Naive thymus-derived CD4-positive, alpha-beta T cell (primary cell): ENCODE data around the gene FOXJ3. TPM values are rescaled to one million over a fixed set of nuclear protein-coding genes. Genes with fewer than 3 reads are reported as not detected.

Experiments used
- ATAC-seq: fragments of 150-1000 bp; cut with Tn5 transposase; 2 replicates; pipeline ENCODE4 v1.10.0; 2021; ENCODE audit warnings: mild to moderate bottlenecking, moderate library complexity
- CTCF ChIA-PET: fragments of 350-600 bp; sonication (Branson Sonifier 250); formaldehyde crosslinking; loops from one replicate; lab custom pipeline; 2021; ENCODE audit warnings: antibody characterized with exemption; lab: Charles Lee
- POLR2A ChIA-PET: fragments of 350-600 bp; sonication (Branson Sonifier 250); formaldehyde crosslinking; loops from one replicate; lab custom pipeline; 2021; ENCODE audit warnings: antibody characterized with exemption, inconsistent platforms; lab: Charles Lee
- DNase-seq, 9 donors: peaks; one replicate each; pipeline versions ENCODE4 v3.0.0 to v3.0.0-alpha.2; 2020 to 2022; ENCODE audit warnings: mixed read lengths in 1 of 9
- H3K27ac ChIP-seq: one replicate; pipeline ENCODE4 v1.7.0; 2013; ENCODE audit warnings: mild to moderate bottlenecking, low read depth, low read length, moderate library complexity
- H3K27me3 ChIP-seq, 2 donors: one replicate each; pipeline ENCODE4 v1.7.0; 2013; ENCODE audit warnings: low read length in 2 of 2, mild to moderate bottlenecking in 2 of 2, moderate library complexity in 2 of 2; ENCODE audit not compliant: control insufficient read depth in 2 of 2, insufficient read depth in 2 of 2
- H3K36me3 ChIP-seq, 3 experiments: 1 replicate in 2 of 3; 2 replicates in 1 of 3; pipeline ENCODE4 v1.7.0; 2013; ENCODE audit warnings: low read length in 3 of 3, mild to moderate bottlenecking in 3 of 3, moderate library complexity in 1 of 3; ENCODE audit not compliant: insufficient read depth in 3 of 3, control insufficient read depth in 2 of 3
- H3K4me1 ChIP-seq, 2 donors: one replicate each; pipeline ENCODE4 v1.7.0; 2013; ENCODE audit warnings: low read length in 2 of 2, mild to moderate bottlenecking in 2 of 2, moderate library complexity in 1 of 2; ENCODE audit not compliant: control insufficient read depth in 2 of 2, insufficient read depth in 2 of 2
- H3K4me3 ChIP-seq: 2 replicates; pipeline ENCODE4 v1.7.0; 2013; ENCODE audit warnings: mild to moderate bottlenecking, low read length
- H3K9me3 ChIP-seq, 3 experiments: 1 replicate in 2 of 3; 2 replicates in 1 of 3; pipeline ENCODE4 v1.7.0; 2013; ENCODE audit warnings: low read length in 3 of 3; ENCODE audit not compliant: control insufficient read depth in 2 of 3
- H3K27ac Mint-ChIP-seq, 9 donors: one replicate each; pipeline ENCODE4 v1.8.0; 2020 to 2022; ENCODE audit warnings: mixed read lengths in 9 of 9, mild to moderate bottlenecking in 8 of 9, moderate library complexity in 5 of 9, inconsistent platforms in 2 of 9
- H3K27me3 Mint-ChIP-seq, 5 donors: one replicate each; pipeline ENCODE4 v1.8.0; 2021 to 2022; ENCODE audit warnings: mixed read lengths in 5 of 5, mild to moderate bottlenecking in 1 of 5
- H3K36me3 Mint-ChIP-seq, 5 donors: one replicate each; pipeline ENCODE4 v1.8.0; 2020 to 2022; ENCODE audit warnings: mixed read lengths in 5 of 5, mild to moderate bottlenecking in 3 of 5, inconsistent platforms in 1 of 5
- H3K4me1 Mint-ChIP-seq, 7 donors: one replicate each; pipeline ENCODE4 v1.8.0; 2020 to 2022; ENCODE audit warnings: mixed read lengths in 7 of 7, mild to moderate bottlenecking in 3 of 7, inconsistent platforms in 1 of 7
- H3K4me3 Mint-ChIP-seq, 10 donors: one replicate each; pipeline ENCODE4 v1.8.0; 2020 to 2022; ENCODE audit warnings: mild to moderate bottlenecking in 10 of 10, mixed read lengths in 10 of 10, moderate library complexity in 6 of 10, inconsistent platforms in 2 of 10
- H3K9me3 Mint-ChIP-seq, 11 donors: one replicate each; pipeline ENCODE4 v1.8.0; 2020 to 2022; ENCODE audit warnings: mixed read lengths in 11 of 11, mild to moderate bottlenecking in 4 of 11, inconsistent platforms in 1 of 11, moderate library complexity in 1 of 11
- intact Hi-C, 2 donors: fragments of 100-400 bp; cut with micrococcal nuclease; formaldehyde crosslinking; loops; one replicate each; pipeline ENCODE4 v1.15.1; 2023
- polyA plus RNA-seq, 2 donors: library from polyadenylated mRNA; unstranded; fragments of 300-500 nt; fragmentation: Illumina TruSeq; gene quantifications; one replicate each; pipeline ENCODE4 v1.2.3, GENCODE V29; 2021
- total RNA-seq, 6 experiments: library from RNA in 5 of 6; stranded (reverse) in 5 of 6; gene quantifications; 1 replicate in 5 of 6; 2 replicates in 1 of 6; pipeline ENCODE4 v1.2.3 and lab custom pipeline; 2021 to 2026

FOXJ3 gene
- total and polyA plus RNA-seq, 7 experiments from 2014 or later, result 38.9 to 93.3 (median 70.0) TPM

DNA sequence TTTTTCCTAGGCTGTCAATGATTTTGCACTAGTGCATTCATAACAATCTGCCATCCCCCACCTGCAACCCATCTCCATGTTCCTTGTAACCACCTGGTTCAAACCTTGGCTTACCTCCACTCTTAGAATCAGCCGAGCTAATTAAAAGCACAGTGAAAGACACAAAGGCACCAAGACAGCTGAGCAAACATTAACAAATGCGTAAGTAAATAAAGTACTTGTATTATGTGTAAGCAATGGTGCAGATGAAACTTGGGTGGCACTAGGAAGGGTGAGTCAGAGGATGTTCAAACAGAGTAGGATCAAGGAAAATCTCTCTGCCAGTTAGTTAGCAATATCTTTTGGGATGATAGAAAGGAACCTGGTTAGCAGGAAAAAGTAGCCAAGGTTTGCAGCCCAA, 5.1 kb upstream of the FOXJ3 start:
- Mint-ChIP-seq H3K9me3 (no peaks in the 10 kb centered on the region), H3K27ac (no peak overlapping the region), H3K27me3 (peaks cover 0 to 9% (median 0%) of the 10 kb centered on the region in 5 donors), H3K4me1 (peaks cover 12 to 31% (median 20%) of the 10 kb centered on the region in 7 donors), H3K36me3 (peaks cover 0 to 3% (median 0%) of the 10 kb centered on the region in 5 donors), H3K4me3 (no peak overlapping the region)
- ATAC-seq (no peak), DNase-seq (no peak)
- intact Hi-C loops, result loop anchor here in 1 of 2 donors (10.0 kb wide), 1 partner anchor 405 kb away; the partner anchor contains the start of gene CLDN19
- Histone ChIP-seq H3K27me3 (no peaks in the 10 kb centered on the region), H3K4me1 (peaks cover 0 to 7% of the 10 kb centered on the region in 2 donors), H3K36me3 (peaks cover 0 to 4% (median 0%) of the 10 kb centered on the region in 3 experiments), H3K27ac (no peak overlapping the region), H3K9me3 (no peaks in the 10 kb centered on the region), H3K4me3 (no peak overlapping the region)
- ChIA-PET POLR2A (interaction anchor here (0.7 kb wide), 1 partner anchor 43 kb away, joined by 3 read pairs; no protein-coding TSS in a partner anchor), CTCF (no interaction called here)

DNA sequence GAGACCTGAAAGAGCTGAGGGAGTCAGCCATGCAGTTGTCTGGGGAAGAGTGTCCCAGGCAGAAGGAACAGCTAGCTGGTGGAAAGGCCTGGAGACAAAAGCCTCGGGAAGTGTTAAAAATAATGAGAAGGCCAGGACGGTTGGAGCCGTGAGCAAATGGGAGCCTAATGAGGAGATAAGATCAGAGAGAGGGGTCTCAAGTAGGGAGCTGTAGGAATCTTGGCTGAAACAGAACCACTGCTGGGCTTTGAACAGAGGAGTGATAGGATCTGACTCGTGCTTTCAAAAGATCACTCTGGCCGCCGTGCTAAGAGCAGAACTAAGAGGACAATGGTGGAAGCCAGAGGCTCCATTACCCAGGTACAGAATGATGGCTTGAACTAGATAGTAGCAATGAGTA, 1.9 kb upstream of the FOXJ3 start:
- Mint-ChIP-seq H3K9me3 (peaks cover 0 to 7% (median 0%) of the 10 kb centered on the region in 11 donors), H3K4me3 (peak overlapping the region in 6 of 10 donors; percentile 5 to 92 (median 49)), H3K27ac (peak overlapping the region in 3 of 9 donors; percentile 47 to 83 (median 76)), H3K27me3 (peaks cover 0 to 3% (median 0%) of the 10 kb centered on the region in 5 donors), H3K4me1 (peaks cover 32 to 53% (median 43%) of the 10 kb centered on the region in 7 donors), H3K36me3 (peaks cover 0 to 3% (median 0%) of the 10 kb centered on the region in 5 donors)
- H3K9me3 ChIP-seq, result no peaks in the 10 kb centered on the region
- no peak for ATAC-seq
- no peak for DNase-seq
- H3K27me3 ChIP-seq, result no peaks in the 10 kb centered on the region
- CTCF ChIA-PET, result no interaction called here
- peaks cover 0 to 8% (median 0%) of the 10 kb centered on the region in 3 experiments for H3K36me3 ChIP-seq
- H3K4me1 ChIP-seq, result peaks cover 15 to 16% of the 10 kb centered on the region in 2 donors
- H3K4me3 ChIP-seq, result no peak overlapping the region
- POLR2A ChIA-PET, result interaction anchor here (0.6 kb wide), 1 partner anchor 24 kb away, joined by 3 read pairs; no protein-coding TSS in a partner anchor
- intact Hi-C loops, result loop anchor here (5.0 kb wide), 2 partner anchors 40 to 320 kb away; partner anchors contain the start of gene PPIH (in 1 of the 2)
- H3K27ac ChIP-seq, result no peak overlapping the region

DNA sequence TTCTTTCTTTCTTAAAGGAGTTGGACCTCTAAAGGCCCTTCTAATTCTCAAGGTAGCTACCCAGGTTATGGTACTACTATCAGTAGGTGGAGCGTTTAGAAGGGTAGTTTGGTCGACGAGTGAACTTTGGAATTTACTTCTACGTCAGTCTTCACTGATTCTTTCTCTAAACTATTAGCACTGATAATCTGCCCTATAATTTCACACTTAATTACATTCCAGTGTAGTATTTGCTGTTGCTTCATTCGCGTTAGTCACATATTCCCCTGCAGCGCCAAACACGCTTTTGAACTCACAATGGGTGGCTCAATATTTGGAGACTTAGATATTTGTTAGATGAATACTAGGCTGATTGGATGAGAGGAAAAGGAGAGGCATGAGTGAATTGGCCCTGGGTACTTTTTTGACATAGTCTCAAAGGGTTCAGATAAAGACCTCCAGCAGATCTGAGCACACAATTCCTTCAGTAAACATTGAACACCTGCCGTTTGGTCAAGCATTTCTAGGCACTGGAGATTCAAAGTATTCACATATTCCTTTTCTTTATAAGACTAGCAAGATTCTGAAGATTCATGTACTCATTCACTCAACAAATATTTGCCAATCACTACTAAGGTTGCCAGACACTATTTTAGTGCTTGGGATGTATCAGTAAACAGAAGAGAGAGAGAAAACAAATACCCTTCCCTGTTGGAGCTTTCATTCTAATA, 929 bp upstream of the FOXJ3 start:
- ATAC-seq (peak; percentile 6), DNase-seq (peak in 2 of 9 donors; percentile 2 to 5)
- H3K9me3 ChIP-seq, result no peaks in the 10 kb centered on the region
- peaks cover 0 to 3% (median 0%) of the 10 kb centered on the region in 5 donors for H3K36me3 Mint-ChIP-seq
- peak overlapping the region; percentile 79 to 97 (median 92) for H3K27ac Mint-ChIP-seq
- H3K4me1 Mint-ChIP-seq, result peaks cover 36 to 58% (median 49%) of the 10 kb centered on the region in 7 donors
- peaks cover 16% of the 10 kb centered on the region in 2 donors for H3K4me1 ChIP-seq
- H3K4me3 ChIP-seq, result peak overlapping the region; percentile 94
- H3K9me3 Mint-ChIP-seq, result peaks cover 0 to 7% (median 0%) of the 10 kb centered on the region in 11 donors
- H3K27me3 Mint-ChIP-seq, result peaks cover 0 to 3% (median 0%) of the 10 kb centered on the region in 5 donors
- H3K27me3 ChIP-seq, result no peaks in the 10 kb centered on the region
- H3K36me3 ChIP-seq, result peaks cover 0 to 8% (median 0%) of the 10 kb centered on the region in 3 experiments
- ChIA-PET CTCF (no interaction called here), POLR2A (interaction anchor here (0.6 kb wide), 1 partner anchor 23 kb away, joined by 3 read pairs; no protein-coding TSS in a partner anchor)
- intact Hi-C loops, result loop anchor here (1.0 to 5.0 kb wide), 19 partner anchors 15 to 836 kb away; partner anchors contain the start of genes C1orf50 (in 2 of the 2), P3H1 (in 2 of the 2), PPCS (in 2 of the 2) and PPIH (in 2 of the 2)
- H3K4me3 Mint-ChIP-seq, result peak overlapping the region; percentile 77 to 95 (median 90)
- peak overlapping the region; percentile 90 for H3K27ac ChIP-seq

DNA sequence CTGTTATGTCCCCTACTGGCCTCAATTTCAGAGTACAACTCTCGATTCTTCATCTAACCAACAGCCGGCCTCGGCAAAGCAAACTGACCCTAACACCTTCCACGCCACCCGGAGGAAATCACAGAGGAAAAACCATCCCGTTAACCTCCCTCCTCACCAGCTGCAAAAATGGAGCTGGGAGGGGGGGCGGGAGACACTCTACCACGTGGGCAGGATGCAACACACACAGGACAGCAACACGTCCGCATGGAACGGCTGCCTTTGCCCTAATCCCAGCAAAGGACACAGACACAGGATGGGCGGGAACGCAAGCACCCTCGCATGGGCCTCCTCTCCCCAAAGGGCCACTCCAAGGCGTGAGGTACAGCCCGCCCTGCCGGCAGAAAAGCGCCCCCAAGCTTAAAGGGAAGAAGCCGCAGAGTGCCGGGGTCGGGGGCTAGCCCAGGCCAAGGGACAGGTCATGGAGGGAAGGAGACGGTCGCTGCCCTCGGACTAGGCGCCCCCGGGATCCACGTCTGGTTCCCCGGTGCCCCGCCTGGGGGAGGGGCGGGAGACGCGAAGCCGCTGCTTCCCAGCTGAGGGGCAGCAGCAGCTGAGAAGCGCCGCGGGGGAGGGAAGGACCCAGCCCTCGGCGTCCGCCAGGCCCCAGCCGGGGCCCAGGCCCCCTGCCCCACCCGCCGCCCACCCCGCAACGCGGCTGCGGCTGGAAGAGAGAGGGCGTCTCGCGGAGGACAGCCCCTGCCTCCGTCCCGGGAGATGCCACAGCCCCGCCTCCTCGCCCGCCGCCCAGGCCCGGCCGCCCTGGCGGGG, 590 bp downstream of the FOXJ3 start:
- Mint-ChIP-seq H3K4me1 (peaks cover 42 to 70% (median 64%) of the 10 kb centered on the region in 7 donors), H3K4me3 (peak overlapping the region; percentile 84 to 96 (median 94)), H3K9me3 (peaks cover 0 to 7% (median 0%) of the 10 kb centered on the region in 11 donors), H3K27me3 (peaks cover 0 to 3% (median 0%) of the 10 kb centered on the region in 5 donors), H3K36me3 (peaks cover 0 to 6% (median 0%) of the 10 kb centered on the region in 5 donors), H3K27ac (peak overlapping the region; percentile 76 to 96 (median 91))
- H3K4me1 ChIP-seq, result peaks cover 16 to 19% of the 10 kb centered on the region in 2 donors
- H3K4me3 ChIP-seq, result peak overlapping the region; percentile 94
- H3K9me3 ChIP-seq, result no peaks in the 10 kb centered on the region
- peak; percentile 65 for ATAC-seq
- intact Hi-C loops, result loop anchor here (1.0 to 5.0 kb wide), 20 partner anchors 14 to 838 kb away; partner anchors contain the start of genes C1orf50 (in 2 of the 2), P3H1 (in 2 of the 2), PPCS (in 2 of the 2) and PPIH (in 2 of the 2)
- CTCF ChIA-PET, result interaction anchor here (0.9 to 1.2 kb wide), 2 partner anchors 9 to 18 kb away, joined by 3 to 4 read pairs; no protein-coding TSS in a partner anchor
- H3K27me3 ChIP-seq, result no peaks in the 10 kb centered on the region
- POLR2A ChIA-PET, result interaction anchor here (0.5 to 2.0 kb wide), 6 partner anchors 9 to 448 kb away, joined by 3 to 8 read pairs (median 6); partner anchors contain the start of gene PPCS
- peak in 1 of 9 donors; percentile 16 for DNase-seq
- peak overlapping the region; percentile 90 for H3K27ac ChIP-seq
- H3K36me3 ChIP-seq, result peaks cover 0 to 8% (median 0%) of the 10 kb centered on the region in 3 experiments

DNA sequence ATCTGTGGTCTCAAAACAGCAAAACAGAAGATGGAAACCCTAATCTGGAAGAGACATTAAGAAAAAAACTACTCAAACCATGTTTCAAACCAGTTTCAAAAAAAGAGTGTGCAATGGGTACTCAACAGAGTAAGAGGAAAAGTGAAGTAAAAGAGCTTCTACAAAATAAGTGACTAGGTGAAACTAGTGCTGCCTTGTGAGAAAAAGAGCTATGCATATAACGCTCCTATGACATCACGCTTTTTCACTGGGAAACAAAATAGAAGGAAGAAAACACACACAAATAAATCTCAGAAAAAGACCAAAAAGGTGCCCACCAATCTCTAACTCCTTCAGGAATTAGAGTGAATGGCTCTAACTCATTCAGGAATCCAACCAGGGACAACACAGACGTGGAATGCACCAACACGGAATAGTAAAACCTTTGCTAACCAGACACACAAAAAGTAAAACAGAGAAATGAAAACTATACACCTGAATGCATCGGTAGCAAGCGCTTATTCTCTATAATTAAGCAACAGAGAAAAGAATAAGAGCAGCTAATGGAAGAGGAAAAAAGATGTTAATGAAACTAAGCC, 1.3 kb downstream of the FOXJ3 start:
- DNase-seq (no peak), ATAC-seq (no peak)
- no peaks in the 10 kb centered on the region for H3K9me3 ChIP-seq
- H3K4me1 Mint-ChIP-seq, result peaks cover 42 to 77% (median 70%) of the 10 kb centered on the region in 7 donors
- CTCF ChIA-PET, result interaction anchor here (0.9 to 1.2 kb wide), 2 partner anchors 8 to 18 kb away, joined by 3 to 4 read pairs; no protein-coding TSS in a partner anchor
- H3K4me3 Mint-ChIP-seq, result peak overlapping the region; percentile 84 to 96 (median 94)
- peaks cover 0 to 6% (median 0%) of the 10 kb centered on the region in 5 donors for H3K36me3 Mint-ChIP-seq
- POLR2A ChIA-PET, result interaction anchor here (0.5 to 2.0 kb wide), 6 partner anchors 8 to 447 kb away, joined by 3 to 8 read pairs (median 6); partner anchors contain the start of gene PPCS
- H3K9me3 Mint-ChIP-seq, result peaks cover 0 to 7% (median 0%) of the 10 kb centered on the region in 11 donors
- H3K4me3 ChIP-seq, result peak overlapping the region; percentile 94
- H3K4me1 ChIP-seq, result peaks cover 16 to 19% of the 10 kb centered on the region in 2 donors
- no peaks in the 10 kb centered on the region for H3K27me3 ChIP-seq
- peaks cover 0 to 8% (median 0%) of the 10 kb centered on the region in 3 experiments for H3K36me3 ChIP-seq
- H3K27me3 Mint-ChIP-seq, result peaks cover 0 to 3% (median 0%) of the 10 kb centered on the region in 5 donors
- intact Hi-C loops, result loop anchor here (2.0 to 5.0 kb wide), 6 partner anchors 13 to 513 kb away; partner anchors contain the start of genes C1orf50 (in 1 of the 2), P3H1 (in 1 of the 2), RIMKLA (in 1 of the 2) and ZNF691 (in 1 of the 2)
- peak overlapping the region; percentile 90 for H3K27ac ChIP-seq
- H3K27ac Mint-ChIP-seq, result peak overlapping the region; percentile 76 to 96 (median 90)
